ENCODE data around the gene LIFR.

DNA sequence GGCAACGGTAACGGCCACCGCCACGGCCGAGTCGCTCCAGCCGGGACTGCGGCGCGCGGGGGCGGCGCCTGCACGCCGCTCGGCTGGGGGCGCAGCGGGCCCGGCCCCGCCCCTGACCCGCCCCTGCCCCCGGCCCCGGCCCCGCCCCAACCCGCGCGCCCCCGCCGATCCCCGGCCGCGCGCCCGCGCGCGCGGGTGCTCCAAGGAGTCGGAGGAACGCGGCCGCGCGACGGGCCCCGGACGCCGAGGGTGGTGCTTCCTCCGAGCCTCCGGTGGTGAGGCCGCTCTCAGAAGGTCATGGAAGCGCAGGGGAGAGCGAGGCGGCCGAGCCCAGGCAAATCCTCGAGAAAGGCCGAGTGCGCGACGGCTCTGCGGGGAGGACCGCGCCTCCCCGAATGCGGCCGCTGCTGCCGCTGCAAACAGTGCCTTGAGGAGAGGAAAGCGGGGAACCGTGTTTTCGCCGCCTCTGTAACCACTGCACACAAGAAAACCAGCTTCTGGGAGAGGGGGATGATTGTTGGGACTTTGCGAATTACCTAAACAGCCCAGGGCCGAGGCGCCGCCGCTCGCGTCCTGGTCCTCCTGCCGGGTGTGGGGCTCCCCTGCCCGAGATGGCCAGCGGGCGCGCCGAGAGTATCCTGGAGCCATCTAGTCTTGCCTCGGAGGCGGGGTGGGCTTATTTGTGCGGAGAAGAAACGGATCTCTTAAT, at the start of gene LIFR:
- TF ChIP-seq, protein P1, sequence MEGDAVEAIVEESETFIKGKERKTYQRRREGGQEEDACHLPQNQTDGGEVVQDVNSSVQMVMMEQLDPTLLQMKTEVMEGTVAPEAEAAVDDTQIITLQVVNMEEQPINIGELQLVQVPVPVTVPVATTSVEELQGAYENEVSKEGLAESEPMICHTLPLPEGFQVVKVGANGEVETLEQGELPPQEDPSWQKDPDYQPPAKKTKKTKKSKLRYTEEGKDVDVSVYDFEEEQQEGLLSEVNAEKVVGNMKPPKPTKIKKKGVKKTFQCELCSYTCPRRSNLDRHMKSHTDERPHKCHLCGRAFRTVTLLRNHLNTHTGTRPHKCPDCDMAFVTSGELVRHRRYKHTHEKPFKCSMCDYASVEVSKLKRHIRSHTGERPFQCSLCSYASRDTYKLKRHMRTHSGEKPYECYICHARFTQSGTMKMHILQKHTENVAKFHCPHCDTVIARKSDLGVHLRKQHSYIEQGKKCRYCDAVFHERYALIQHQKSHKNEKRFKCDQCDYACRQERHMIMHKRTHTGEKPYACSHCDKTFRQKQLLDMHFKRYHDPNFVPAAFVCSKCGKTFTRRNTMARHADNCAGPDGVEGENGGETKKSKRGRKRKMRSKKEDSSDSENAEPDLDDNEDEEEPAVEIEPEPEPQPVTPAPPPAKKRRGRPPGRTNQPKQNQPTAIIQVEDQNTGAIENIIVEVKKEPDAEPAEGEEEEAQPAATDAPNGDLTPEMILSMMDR (IDR thresholded peaks at IDR 0.05), result no peak
- TF ChIP-seq POLR2AphosphoS5 (IDR thresholded peaks at IDR 0.05; ENCODE audit: low read depth, low read length), result peak; percentile 74; the same call in 1 of the 2 replicates
- TF ChIP-seq, protein P2, sequence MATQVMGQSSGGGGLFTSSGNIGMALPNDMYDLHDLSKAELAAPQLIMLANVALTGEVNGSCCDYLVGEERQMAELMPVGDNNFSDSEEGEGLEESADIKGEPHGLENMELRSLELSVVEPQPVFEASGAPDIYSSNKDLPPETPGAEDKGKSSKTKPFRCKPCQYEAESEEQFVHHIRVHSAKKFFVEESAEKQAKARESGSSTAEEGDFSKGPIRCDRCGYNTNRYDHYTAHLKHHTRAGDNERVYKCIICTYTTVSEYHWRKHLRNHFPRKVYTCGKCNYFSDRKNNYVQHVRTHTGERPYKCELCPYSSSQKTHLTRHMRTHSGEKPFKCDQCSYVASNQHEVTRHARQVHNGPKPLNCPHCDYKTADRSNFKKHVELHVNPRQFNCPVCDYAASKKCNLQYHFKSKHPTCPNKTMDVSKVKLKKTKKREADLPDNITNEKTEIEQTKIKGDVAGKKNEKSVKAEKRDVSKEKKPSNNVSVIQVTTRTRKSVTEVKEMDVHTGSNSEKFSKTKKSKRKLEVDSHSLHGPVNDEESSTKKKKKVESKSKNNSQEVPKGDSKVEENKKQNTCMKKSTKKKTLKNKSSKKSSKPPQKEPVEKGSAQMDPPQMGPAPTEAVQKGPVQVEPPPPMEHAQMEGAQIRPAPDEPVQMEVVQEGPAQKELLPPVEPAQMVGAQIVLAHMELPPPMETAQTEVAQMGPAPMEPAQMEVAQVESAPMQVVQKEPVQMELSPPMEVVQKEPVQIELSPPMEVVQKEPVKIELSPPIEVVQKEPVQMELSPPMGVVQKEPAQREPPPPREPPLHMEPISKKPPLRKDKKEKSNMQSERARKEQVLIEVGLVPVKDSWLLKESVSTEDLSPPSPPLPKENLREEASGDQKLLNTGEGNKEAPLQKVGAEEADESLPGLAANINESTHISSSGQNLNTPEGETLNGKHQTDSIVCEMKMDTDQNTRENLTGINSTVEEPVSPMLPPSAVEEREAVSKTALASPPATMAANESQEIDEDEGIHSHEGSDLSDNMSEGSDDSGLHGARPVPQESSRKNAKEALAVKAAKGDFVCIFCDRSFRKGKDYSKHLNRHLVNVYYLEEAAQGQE (IDR thresholded peaks at IDR 0.05; ENCODE audit: insufficient read depth in 1 of 2, low read depth in 2 of 2, low read length in 1 of 2), result no peak
